Stimulated activated naive CD8-positive, alpha-beta T cell treated with anti-CD3 and anti-CD28 coated beads, Interleukin-15, amount 100 ng/mL, for 72 hours (primary cell): ENCODE results near the gene SNX15.
A peak's percentile ranks its signal among the peaks of the same experiment; 100 is the strongest.

ENCODE experiments used
- ATAC-seq: fragments of 150-1000 bp; cut with Tn5 transposase; 2 replicates; pipeline ENCODE4 v1.10.0; 2021; ENCODE audit warnings: mild to moderate bottlenecking, moderate library complexity
- DNase-seq, 2 donors: peaks; one replicate each; pipeline ENCODE4 v3.0.0; 2021 to 2022
- H3K27ac Mint-ChIP-seq, 2 donors: one replicate each; pipeline ENCODE4 v1.8.0; 2022; ENCODE audit warnings: mild to moderate bottlenecking in 2 of 2, mixed read lengths in 2 of 2, moderate library complexity in 2 of 2
- H3K27me3 Mint-ChIP-seq: one replicate; pipeline ENCODE4 v1.8.0; 2022; ENCODE audit warnings: mixed read lengths
- H3K4me1 Mint-ChIP-seq: one replicate; pipeline ENCODE4 v1.8.0; 2022; ENCODE audit warnings: mild to moderate bottlenecking, mixed read lengths
- H3K4me3 Mint-ChIP-seq, 2 donors: one replicate each; pipeline ENCODE4 v1.8.0; 2022; ENCODE audit warnings: mild to moderate bottlenecking in 2 of 2, mixed read lengths in 2 of 2, moderate library complexity in 1 of 2
- H3K9me3 Mint-ChIP-seq, 2 donors: one replicate each; pipeline ENCODE4 v1.8.0; 2022; ENCODE audit warnings: mixed read lengths in 2 of 2

SNX15 gene

GRCh38 chr11:65040520-65040846 is 13.2 kb downstream of the SNX15 start:
- Mint-ChIP-seq H3K9me3 (no peaks in the 10 kb centered on the region), H3K27me3 (no peaks in the 10 kb centered on the region), H3K4me1 (peaks cover 39% of the 10 kb centered on the region), H3K4me3 (peak overlapping the region; percentile 81 to 83), H3K27ac (peak overlapping the region; percentile 95 to 96)
- DNase-seq (no peak), ATAC-seq (no peak)

GRCh38 chr11:65040847-65041622 is 13.8 kb downstream of the SNX15 start, which contains the start of gene SAC3D1:
SAC3D1 (plus strand) TSS chr11:65041210; CDS start chr11:65041293, 83 bp downstream.
- Mint-ChIP-seq H3K27ac (peak within 1 kb of the TSS; percentile 95 to 96), H3K4me3 (peak within 1 kb of the TSS; percentile 91 to 94), H3K27me3 (no peaks in the 10 kb centered on the region), H3K4me1 (peaks cover 45% of the 10 kb centered on the region), H3K9me3 (no peaks in the 10 kb centered on the region)
- DNase-seq, result peak; percentile 94 to 95
- peak; percentile 95 for ATAC-seq

- DNase-seq (no peak), ATAC-seq (no peak)
- Mint-ChIP-seq H3K9me3 (no peaks in the 10 kb centered on the region), H3K4me1 (peaks cover 63% of the 10 kb centered on the region), H3K27ac (no peak overlapping the region), H3K27me3 (no peaks in the 10 kb centered on the region), H3K4me3 (peak overlapping the region; percentile 91 to 94)
These were observed 15.7 kb downstream of the SNX15 start for GRCh38 chr11:65042891-65043290.

GRCh38 chr11:65043881-65044501 is 16.8 kb downstream of the SNX15 start:
- Mint-ChIP-seq H3K4me1 (peaks cover 71% of the 10 kb centered on the region), H3K4me3 (no peak overlapping the region), H3K27ac (no peak overlapping the region), H3K27me3 (no peaks in the 10 kb centered on the region), H3K9me3 (no peaks in the 10 kb centered on the region)
- ATAC-seq, result no peak
- no peak for DNase-seq

- no peaks in the 10 kb centered on the region for H3K9me3 Mint-ChIP-seq
- peak overlapping the region in 1 of 2 donors; percentile 15 for H3K27ac Mint-ChIP-seq
- peaks cover 71% of the 10 kb centered on the region for H3K4me1 Mint-ChIP-seq
- H3K27me3 Mint-ChIP-seq, result no peaks in the 10 kb centered on the region
- ATAC-seq (no peak), DNase-seq (no peak)
- no peak overlapping the region for H3K4me3 Mint-ChIP-seq
These were observed 17.8 kb downstream of the SNX15 start for GRCh38 chr11:65045061-65045460.

GRCh38 chr11:65045728-65046127 is 18.5 kb downstream of the SNX15 start:
- no peak overlapping the region for H3K27ac Mint-ChIP-seq
- ATAC-seq, result no peak

GRCh38 chr11:65047581-65048422 is 20.6 kb downstream of the SNX15 start:
- Mint-ChIP-seq H3K4me3 (peak overlapping the region; percentile 82 to 84), H3K27me3 (no peaks in the 10 kb centered on the region), H3K9me3 (no peaks in the 10 kb centered on the region), H3K27ac (peak overlapping the region; percentile 81 to 89), H3K4me1 (peaks cover 61% of the 10 kb centered on the region)
- ATAC-seq, result peak; percentile 79
- peak; percentile 21 to 28 for DNase-seq

More at GRCh38 chr11:65045728-65046127, 18.5 kb downstream of the SNX15 start:
- no peak overlapping the region for H3K4me3 Mint-ChIP-seq
- H3K27me3 Mint-ChIP-seq, result no peaks in the 10 kb centered on the region
- no peaks in the 10 kb centered on the region for H3K9me3 Mint-ChIP-seq
- DNase-seq, result no peak
- peaks cover 71% of the 10 kb centered on the region for H3K4me1 Mint-ChIP-seq

GRCh38 chr11:65051398-65051858 is 24.2 kb downstream of the SNX15 start:
- no peak overlapping the region for H3K27ac Mint-ChIP-seq
- DNase-seq (no peak), ATAC-seq (no peak)
- peaks cover 52% of the 10 kb centered on the region for H3K4me1 Mint-ChIP-seq
- no peaks in the 10 kb centered on the region for H3K27me3 Mint-ChIP-seq
- H3K4me3 Mint-ChIP-seq, result no peak overlapping the region
- no peaks in the 10 kb centered on the region for H3K9me3 Mint-ChIP-seq

- ATAC-seq (peak; percentile 62), DNase-seq (no peak)
- H3K4me3 Mint-ChIP-seq, result peak overlapping the region; percentile 76 to 91
- H3K27ac Mint-ChIP-seq, result peak overlapping the region; percentile 65 to 97
- H3K27me3 Mint-ChIP-seq, result no peaks in the 10 kb centered on the region
- peaks cover 30% of the 10 kb centered on the region for H3K4me1 Mint-ChIP-seq
- H3K9me3 Mint-ChIP-seq, result no peaks in the 10 kb centered on the region
These were observed 26.7 kb downstream of the SNX15 start for GRCh38 chr11:65053827-65054508.

GRCh38 chr11:65055538-65055937 is 28.3 kb downstream of the SNX15 start:
- H3K9me3 Mint-ChIP-seq, result no peaks in the 10 kb centered on the region
- peak overlapping the region in 1 of 2 donors; percentile 28 for H3K27ac Mint-ChIP-seq
- H3K27me3 Mint-ChIP-seq, result no peaks in the 10 kb centered on the region
- H3K4me3 Mint-ChIP-seq, result no peak overlapping the region
- H3K4me1 Mint-ChIP-seq, result peaks cover 30% of the 10 kb centered on the region
- ATAC-seq, result no peak
- no peak for DNase-seq

GRCh38 chr11:65056999-65057398 is 29.8 kb downstream of the SNX15 start:
- no peak overlapping the region for H3K27ac Mint-ChIP-seq

GRCh38 chr11:65057526-65057925 is 30.3 kb downstream of the SNX15 start:
- DNase-seq, result no peak
- Mint-ChIP-seq H3K27ac (no peak overlapping the region), H3K4me3 (no peak overlapping the region)

More at GRCh38 chr11:65056999-65057398, 29.8 kb downstream of the SNX15 start:
- Mint-ChIP-seq H3K4me1 (peaks cover 36% of the 10 kb centered on the region), H3K4me3 (no peak overlapping the region), H3K9me3 (no peaks in the 10 kb centered on the region), H3K27me3 (no peaks in the 10 kb centered on the region)
- DNase-seq, result no peak
- ATAC-seq, result no peak

GRCh38 chr11:65058012-65058411 is 30.8 kb downstream of the SNX15 start:
- no peak overlapping the region for H3K4me3 Mint-ChIP-seq
- no peaks in the 10 kb centered on the region for H3K9me3 Mint-ChIP-seq
- H3K27me3 Mint-ChIP-seq, result no peaks in the 10 kb centered on the region
- ATAC-seq (no peak), DNase-seq (no peak)
- no peak overlapping the region for H3K27ac Mint-ChIP-seq
- H3K4me1 Mint-ChIP-seq, result peaks cover 31% of the 10 kb centered on the region

More at GRCh38 chr11:65057526-65057925, 30.3 kb downstream of the SNX15 start:
- Mint-ChIP-seq H3K9me3 (no peaks in the 10 kb centered on the region), H3K4me1 (peaks cover 36% of the 10 kb centered on the region), H3K27me3 (no peaks in the 10 kb centered on the region)
- no peak for ATAC-seq

- no peak for ATAC-seq
- no peak within 1 kb of the TSS for H3K27ac Mint-ChIP-seq
These were observed 31.3 kb downstream of the SNX15 start, which contains the start of gene NAALADL1 for GRCh38 chr11:65058419-65059054. NAALADL1 (minus strand) TSS chr11:65058553; CDS start chr11:65058521, 32 bp downstream.

More at GRCh38 chr11:65058419-65059054, 31.3 kb downstream of the SNX15 start, which contains the start of gene NAALADL1:
- Mint-ChIP-seq H3K27me3 (no peaks in the 10 kb centered on the region), H3K9me3 (no peaks in the 10 kb centered on the region), H3K4me3 (no peak within 1 kb of the TSS), H3K4me1 (peaks cover 26% of the 10 kb centered on the region)
- DNase-seq, result no peak
